Activated CD4-positive, alpha-beta memory T cell treated with anti-CD3 and anti-CD28 coated beads, Interleukin-2, amount 10 ng/mL, durations not matched to agents 7 days and 5 days (primary cell): ENCODE results near the gene GJC3. TPM values are rescaled to one million over a fixed set of nuclear protein-coding genes. Genes with fewer than 3 reads are reported as not detected.
"Not testable (repeated sequence)": the region's sequence is repeated elsewhere in the genome, so short reads cannot be mapped to it uniquely, and the experiment has no call there.

Experiments
- CTCF ChIA-PET: fragments of 350-600 bp; sonication (Branson Sonifier 250); formaldehyde crosslinking; loops from one replicate; lab custom pipeline; 2021; ENCODE audit warnings: antibody characterized with exemption, inconsistent platforms; lab: Charles Lee
- POLR2A ChIA-PET: fragments of 350-600 bp; sonication (Branson Sonifier 250); formaldehyde crosslinking; loops from one replicate; lab custom pipeline; 2021; ENCODE audit warnings: antibody characterized with exemption; lab: Charles Lee
- DNase-seq: peaks from one replicate; pipeline ENCODE4 v3.0.0-alpha.2; 2020
- H3K27ac Mint-ChIP-seq: one replicate; pipeline ENCODE4 v1.8.0; 2021; ENCODE audit warnings: mild to moderate bottlenecking, mixed read lengths
- H3K27me3 Mint-ChIP-seq: one replicate; pipeline ENCODE4 v1.8.0; 2021; ENCODE audit warnings: mixed read lengths
- H3K36me3 Mint-ChIP-seq: one replicate; pipeline ENCODE4 v1.8.0; 2021; ENCODE audit warnings: low read depth, mixed read lengths
- H3K4me1 Mint-ChIP-seq: one replicate; pipeline ENCODE4 v1.8.0; 2021; ENCODE audit warnings: mixed read lengths
- H3K4me3 Mint-ChIP-seq: one replicate; pipeline ENCODE4 v1.8.0; 2021; ENCODE audit warnings: mild to moderate bottlenecking, mixed read lengths
- H3K9me3 Mint-ChIP-seq: one replicate; pipeline ENCODE4 v1.8.0; 2021; ENCODE audit warnings: mixed read lengths
- total RNA-seq, 2 experiments: library from RNA; stranded (reverse); gene quantifications; one replicate each; pipeline ENCODE4 v1.2.3, GENCODE V29; 2021

GJC3 gene
- total RNA-seq, 2 experiments from 2014 or later = not detected

DNA sequence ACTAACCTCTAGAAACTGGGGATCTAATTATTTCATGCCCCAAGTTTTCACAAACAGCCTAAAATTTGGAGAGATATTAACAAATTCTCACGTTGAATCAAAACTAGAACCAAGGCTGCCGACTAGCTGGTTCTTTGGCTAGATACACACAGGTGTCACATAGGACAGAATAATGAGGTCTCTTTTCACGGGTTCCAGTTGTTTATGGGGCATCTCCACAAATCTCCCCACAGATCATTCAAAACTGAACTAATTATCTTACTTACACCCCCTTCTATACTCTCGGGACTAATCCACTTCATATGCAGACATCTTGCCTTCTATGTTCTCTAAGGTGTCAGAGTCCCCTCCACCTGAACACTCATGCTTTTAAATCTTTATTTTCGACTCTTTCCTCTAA is 36.1 kb downstream of the GJC3 start:
- Mint-ChIP-seq H3K4me3 (no peak overlapping the region), H3K4me1 (peaks cover 9% of the 10 kb centered on the region), H3K27me3 (no peaks in the 10 kb centered on the region), H3K27ac (no peak overlapping the region), H3K9me3 (no peaks in the 10 kb centered on the region), H3K36me3 (peaks cover 49% of the 10 kb centered on the region)
- ChIA-PET CTCF (no interaction called here), POLR2A (no interaction called here)
- no peak for DNase-seq

DNA sequence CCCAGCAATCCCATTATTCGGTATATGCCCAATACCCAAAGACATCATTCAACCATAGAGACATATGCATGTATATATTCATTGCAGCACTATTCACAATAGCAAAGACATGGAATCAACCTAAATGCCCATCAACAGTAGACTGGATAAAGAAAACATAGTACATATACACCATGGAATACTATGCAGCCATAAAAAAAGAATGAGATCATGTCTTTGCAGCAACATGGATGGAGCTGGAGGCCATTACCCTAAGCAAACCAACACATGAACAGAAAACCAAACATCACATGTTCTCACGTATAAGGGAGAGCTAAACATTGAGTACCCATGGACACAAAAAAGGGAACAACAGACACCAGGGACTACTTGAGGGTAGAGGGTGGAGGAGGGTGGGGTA is 39.1 kb downstream of the GJC3 start:
- H3K27me3 Mint-ChIP-seq, POLR2A ChIA-PET: not testable (repeated sequence)

GRCh38 chr7:99888366-99888765 is 41.1 kb downstream of the GJC3 start:
- H3K4me3 Mint-ChIP-seq, CTCF ChIA-PET, H3K4me1 Mint-ChIP-seq, H3K27me3 Mint-ChIP-seq, H3K27ac Mint-ChIP-seq, H3K9me3 Mint-ChIP-seq, POLR2A ChIA-PET, DNase-seq: not testable (repeated sequence)
- peaks cover 39% of the 10 kb centered on the region for H3K36me3 Mint-ChIP-seq

More for the DNA sequence above, 39.1 kb downstream of the GJC3 start:
- DNase-seq, H3K27ac Mint-ChIP-seq, H3K4me1 Mint-ChIP-seq, H3K9me3 Mint-ChIP-seq, CTCF ChIA-PET, H3K4me3 Mint-ChIP-seq: not testable (repeated sequence)
- peaks cover 43% of the 10 kb centered on the region for H3K36me3 Mint-ChIP-seq

- POLR2A ChIA-PET = no interaction called here
- Mint-ChIP-seq H3K4me1 (no peaks in the 10 kb centered on the region), H3K36me3 (no peaks in the 10 kb centered on the region), H3K27me3 (no peaks in the 10 kb centered on the region), H3K9me3 (no peaks in the 10 kb centered on the region), H3K4me3 (no peak overlapping the region), H3K27ac (no peak overlapping the region)
- no peak for DNase-seq
- CTCF ChIA-PET = no interaction called here
These were observed 48.0 kb downstream of the GJC3 start for GRCh38 chr7:99881370-99881769.

DNA sequence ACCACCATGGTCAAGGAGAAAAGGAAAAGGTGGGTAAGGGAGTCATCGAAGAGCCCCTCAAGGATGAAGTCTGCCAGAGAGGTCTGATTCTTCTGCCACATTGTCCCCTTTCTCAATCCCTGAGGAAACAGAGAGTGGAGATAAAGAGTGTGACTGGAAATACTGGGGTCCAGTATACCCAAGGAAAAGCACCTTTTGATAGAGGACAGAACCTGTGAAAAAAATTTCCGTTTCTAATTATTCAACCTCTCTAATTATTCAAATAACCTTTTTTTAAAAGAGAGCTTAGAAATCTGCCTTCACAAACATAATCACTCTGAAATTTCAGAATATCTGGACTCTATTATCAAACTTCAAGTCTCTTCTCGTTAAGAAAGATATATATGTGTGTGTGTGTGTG is 52.5 kb downstream of the GJC3 start, which contains the start of gene OR2AE1:
Gene OR2AE1 (minus strand): TSS at position 101 of the 400 bp plus-strand sequence. CDS start 0 bp downstream, at position 101.
- no peaks in the 10 kb centered on the region for H3K36me3 Mint-ChIP-seq

GRCh38 chr7:99876491-99876890 is 52.9 kb downstream of the GJC3 start:
- Mint-ChIP-seq H3K4me1 (no peaks in the 10 kb centered on the region), H3K9me3 (no peaks in the 10 kb centered on the region), H3K27ac (no peak overlapping the region), H3K4me3 (no peak overlapping the region), H3K36me3 (no peaks in the 10 kb centered on the region), H3K27me3 (no peaks in the 10 kb centered on the region)
- ChIA-PET CTCF (interaction anchor here (0.7 kb wide), 1 partner anchor 563 kb away, joined by 3 read pairs; no protein-coding TSS in a partner anchor), POLR2A (no interaction called here)
- DNase-seq = no peak

More for the DNA sequence above, 52.5 kb downstream of the GJC3 start, which contains the start of gene OR2AE1:
- DNase-seq = no peak
- no peaks in the 10 kb centered on the region for H3K4me1 Mint-ChIP-seq
- H3K9me3 Mint-ChIP-seq = no peaks in the 10 kb centered on the region
- ChIA-PET CTCF (no interaction called here), POLR2A (no interaction called here)
- no peak within 1 kb of the TSS for H3K4me3 Mint-ChIP-seq
- no peak within 1 kb of the TSS for H3K27ac Mint-ChIP-seq
- no peaks in the 10 kb centered on the region for H3K27me3 Mint-ChIP-seq

Other genes starting within 250 kb of the GJC3 start
- gene CYP3A5, start 249.6 kb downstream of the GJC3 start, total RNA-seq = not detected
- not detected for gene CYP3A7, start 194.4 kb downstream of the GJC3 start, total RNA-seq
- not detected for gene CYP3A4, start 145.4 kb downstream of the GJC3 start, total RNA-seq
- not detected for gene CYP3A43, start 101.6 kb downstream of the GJC3 start, total RNA-seq
- gene OR2AE1, start 52.6 kb downstream of the GJC3 start, total RNA-seq = not detected
- 10 to 100 TPM; 28.9 to 29.5 TPM for gene TRIM4, start 10.1 kb downstream of the GJC3 start, total RNA-seq
- not detected for gene AZGP1, start 46.4 kb upstream of the GJC3 start, total RNA-seq
- gene ZKSCAN1, start 86.0 kb upstream of the GJC3 start, total RNA-seq = 10 to 100 TPM; 63.1 to 65.5 TPM
- gene ZSCAN21, start 120.2 kb upstream of the GJC3 start, total RNA-seq = 1 to 10 TPM; 6.9 TPM
- gene ZNF3, start 152.1 kb upstream of the GJC3 start, total RNA-seq = 10 to 100 TPM; 21.1 to 22.1 TPM
- gene COPS6, start 159.3 kb upstream of the GJC3 start, total RNA-seq = 10 to 100 TPM; 81.7 to 86.3 TPM
- 100 to 1,000 TPM; 266 to 273 TPM for gene MCM7, start 171.8 kb upstream of the GJC3 start, total RNA-seq
- gene AP4M1, start 172.0 kb upstream of the GJC3 start, total RNA-seq = 10 to 100 TPM; 10.6 to 15.2 TPM
- 10 to 100 TPM; 54.6 to 56.5 TPM for gene TAF6, start 189.7 kb upstream of the GJC3 start, total RNA-seq
- 10 to 100 TPM; 31.3 to 32.5 TPM for gene CNPY4, start 190.0 kb upstream of the GJC3 start, total RNA-seq
- gene MBLAC1, start 197.3 kb upstream of the GJC3 start, total RNA-seq = 1 to 10 TPM; 3.4 to 4.1 TPM
- gene LAMTOR4, start 219.3 kb upstream of the GJC3 start, total RNA-seq = 100 to 1,000 TPM; 164 to 167 TPM
- 10 to 100 TPM; 37.8 to 41.2 TPM for gene TRAPPC14, start 229.1 kb upstream of the GJC3 start, total RNA-seq
- gene GAL3ST4, start 239.0 kb upstream of the GJC3 start, total RNA-seq = 1 to 10 TPM; 2.4 to 2.7 TPM
- gene GPC2, start 247.8 kb upstream of the GJC3 start, total RNA-seq = 1 to 10 TPM; 3.8 to 4.8 TPM
- 10 to 100 TPM; 12.9 to 13.1 TPM for gene STAG3, start 248.3 kb upstream of the GJC3 start, total RNA-seq